Astrocyte (in vitro differentiated cells and primary cell): ENCODE measurements around the gene MAP2K7. TPM values are rescaled to one million over a fixed set of nuclear protein-coding genes. Genes with fewer than 3 reads are reported as not detected.

ENCODE experiments used
- DNase-seq: peaks from one replicate; pipeline ENCODE4 v3.0.0-alpha.2; 2010; ENCODE audit warnings: low read depth
- FAIRE-seq: peaks from 2 replicates; lab custom pipeline; 2011; peaks lifted over from hg19 to GRCh38; lab: Jason Lieb, UNC
- H2AFZ ChIP-seq: 2 replicates; pipeline ENCODE4 v1.6.0; 2012; ENCODE audit warnings: low read depth, low read length, inconsistent platforms
- H3K27ac ChIP-seq: 2 replicates; pipeline ENCODE4 v1.5.1; 2011; ENCODE audit warnings: low read depth, low read length, inconsistent platforms
- H3K27me3 ChIP-seq: 2 replicates; pipeline ENCODE4 v1.6.0; 2011; ENCODE audit warnings: low read length, inconsistent platforms; ENCODE audit not compliant: insufficient read depth
- H3K36me3 ChIP-seq: 2 replicates; pipeline ENCODE4 v1.5.1; 2011; ENCODE audit warnings: low read length, inconsistent platforms; ENCODE audit not compliant: insufficient read depth
- H3K4me1 ChIP-seq: 2 replicates; pipeline ENCODE4 v1.5.1; 2011; ENCODE audit warnings: low read length, inconsistent platforms; ENCODE audit not compliant: insufficient read depth
- H3K4me2 ChIP-seq: 2 replicates; pipeline ENCODE4 v1.6.0; 2012; ENCODE audit warnings: low read length, inconsistent platforms
- H3K4me3 ChIP-seq: 2 replicates; pipeline ENCODE4 v1.5.1; 2011; ENCODE audit warnings: low read depth, mild to moderate bottlenecking, low read length, inconsistent platforms; ENCODE audit not compliant: insufficient read depth
- H3K79me2 ChIP-seq: 2 replicates; pipeline ENCODE4 v1.6.0; 2012; ENCODE audit warnings: mild to moderate bottlenecking, low read length, inconsistent platforms; ENCODE audit not compliant: insufficient read depth
- H3K9ac ChIP-seq: 2 replicates; pipeline ENCODE4 v1.6.0; 2012; ENCODE audit warnings: mild to moderate bottlenecking, low read length, inconsistent platforms
- H3K9me3 ChIP-seq: 2 replicates; pipeline ENCODE4 v1.5.1; 2012; ENCODE audit warnings: low read depth, mild to moderate bottlenecking, low read length, inconsistent platforms; ENCODE audit not compliant: insufficient read depth
- H4K20me1 ChIP-seq: 2 replicates; pipeline ENCODE4 v1.6.0; 2012; ENCODE audit warnings: low read length, inconsistent platforms; ENCODE audit not compliant: insufficient read depth
- H3K27ac Mint-ChIP-seq: one replicate; pipeline ENCODE4 v1.8.0; 2021; ENCODE audit warnings: mild to moderate bottlenecking, mixed read lengths; ENCODE audit not compliant: unreplicated experiment
- H3K27me3 Mint-ChIP-seq: one replicate; pipeline ENCODE4 v1.8.0; 2021; ENCODE audit warnings: low read depth, mixed read lengths; ENCODE audit not compliant: unreplicated experiment
- H3K36me3 Mint-ChIP-seq: one replicate; pipeline ENCODE4 v1.8.0; 2021; ENCODE audit warnings: low read depth, mixed read lengths; ENCODE audit not compliant: unreplicated experiment
- H3K4me1 Mint-ChIP-seq: one replicate; pipeline ENCODE4 v1.8.0; 2021; ENCODE audit warnings: low read depth, mixed read lengths; ENCODE audit not compliant: unreplicated experiment
- H3K4me3 Mint-ChIP-seq: one replicate; pipeline ENCODE4 v1.8.0; 2021; ENCODE audit warnings: mild to moderate bottlenecking, moderate library complexity, mixed read lengths; ENCODE audit not compliant: unreplicated experiment
- H3K9me3 Mint-ChIP-seq: one replicate; pipeline ENCODE4 v1.8.0; 2021; ENCODE audit warnings: mild to moderate bottlenecking, mixed read lengths; ENCODE audit not compliant: unreplicated experiment
- CTCF ChIP-seq: IDR thresholded peaks from 2 replicates; pipeline ENCODE4 v1.5.1; 2011; ENCODE audit warnings: low read depth, mild to moderate bottlenecking, inconsistent platforms, low read length, moderate library complexity; ENCODE audit not compliant: insufficient read depth
- EZH2 ChIP-seq: IDR thresholded peaks from 2 replicates; pipeline ENCODE4 v1.6.1; 2012; ENCODE audit warnings: mild to moderate bottlenecking, low read length, inconsistent platforms; ENCODE audit not compliant: insufficient read depth
- total RNA-seq: library from RNA; stranded (reverse); gene quantifications from 2 replicates; pipeline ENCODE4 v1.2.1, GENCODE V29; 2021

MAP2K7 gene
- total RNA-seq, 1 donor from 2014 or later = 22.9 TPM

- no peak overlapping the region for H3K4me3 Mint-ChIP-seq
- Histone ChIP-seq H2AFZ (no peak overlapping the region), H3K79me2 (peaks cover 13% of the 10 kb centered on the region), H4K20me1 (peaks cover 32% of the 10 kb centered on the region), H3K36me3 (no peaks in the 10 kb centered on the region), H3K4me3 (no peak overlapping the region), H3K9ac (no peak overlapping the region), H3K4me2 (no peak overlapping the region), H3K27ac (no peak overlapping the region), H3K9me3 (no peaks in the 10 kb centered on the region), H3K4me1 (peaks cover 12% of the 10 kb centered on the region), H3K27me3 (peaks cover 16% of the 10 kb centered on the region)
- peaks cover 13% of the 10 kb centered on the region for H3K27me3 Mint-ChIP-seq
- no peak overlapping the region for H3K27ac Mint-ChIP-seq
- DNase-seq (no peak), FAIRE-seq (no peak)
- no peaks in the 10 kb centered on the region for H3K4me1 Mint-ChIP-seq
- TF ChIP-seq EZH2 = no peak
- H3K9me3 Mint-ChIP-seq = no peaks in the 10 kb centered on the region
- H3K36me3 Mint-ChIP-seq = peaks cover 3% of the 10 kb centered on the region
Observed at GRCh38 chr19:7912144-7912696, 8.5 kb downstream of the MAP2K7 start.

GRCh38 chr19:7912697-7913564, 9.3 kb downstream of the MAP2K7 start:
- Histone ChIP-seq H3K4me2 (no peak overlapping the region), H3K9ac (no peak overlapping the region), H3K79me2 (peaks cover 6% of the 10 kb centered on the region), H3K4me1 (peaks cover 14% of the 10 kb centered on the region), H2AFZ (no peak overlapping the region), H4K20me1 (peaks cover 25% of the 10 kb centered on the region), H3K27ac (no peak overlapping the region), H3K4me3 (no peak overlapping the region), H3K9me3 (no peaks in the 10 kb centered on the region), H3K36me3 (no peaks in the 10 kb centered on the region), H3K27me3 (peaks cover 18% of the 10 kb centered on the region)
- FAIRE-seq = no peak
- Mint-ChIP-seq H3K27ac (no peak overlapping the region), H3K27me3 (peaks cover 13% of the 10 kb centered on the region), H3K4me1 (no peaks in the 10 kb centered on the region), H3K36me3 (peaks cover 3% of the 10 kb centered on the region), H3K4me3 (no peak overlapping the region), H3K9me3 (no peaks in the 10 kb centered on the region)
- no peak for DNase-seq
- TF ChIP-seq EZH2 = no peak
- no peak for TF ChIP-seq CTCF

GRCh38 chr19:7913652-7914051, 10.0 kb downstream of the MAP2K7 start:
- no peak for FAIRE-seq
- Mint-ChIP-seq H3K9me3 (no peaks in the 10 kb centered on the region), H3K27me3 (peaks cover 13% of the 10 kb centered on the region)

More at GRCh38 chr19:7913652-7914051, 10.0 kb downstream of the MAP2K7 start:
- no peak for DNase-seq
- H3K4me3 Mint-ChIP-seq = no peak overlapping the region
- peaks cover 18% of the 10 kb centered on the region for H4K20me1 ChIP-seq
- peaks cover 14% of the 10 kb centered on the region for H3K4me1 ChIP-seq
- H3K4me2 ChIP-seq = no peak overlapping the region
- no peaks in the 10 kb centered on the region for H3K36me3 ChIP-seq
- no peak overlapping the region for H3K9ac ChIP-seq
- peaks cover 3% of the 10 kb centered on the region for H3K36me3 Mint-ChIP-seq
- no peak overlapping the region for H3K27ac Mint-ChIP-seq
- H3K4me1 Mint-ChIP-seq = no peaks in the 10 kb centered on the region
- no peaks in the 10 kb centered on the region for H3K79me2 ChIP-seq
- peaks cover 22% of the 10 kb centered on the region for H3K27me3 ChIP-seq
- no peaks in the 10 kb centered on the region for H3K9me3 ChIP-seq
- H2AFZ ChIP-seq = no peak overlapping the region
- TF ChIP-seq CTCF (no peak), EZH2 (no peak)
- no peak overlapping the region for H3K27ac ChIP-seq
- no peak overlapping the region for H3K4me3 ChIP-seq
